ENCODE measurements around the gene PTGES3.

DNA sequence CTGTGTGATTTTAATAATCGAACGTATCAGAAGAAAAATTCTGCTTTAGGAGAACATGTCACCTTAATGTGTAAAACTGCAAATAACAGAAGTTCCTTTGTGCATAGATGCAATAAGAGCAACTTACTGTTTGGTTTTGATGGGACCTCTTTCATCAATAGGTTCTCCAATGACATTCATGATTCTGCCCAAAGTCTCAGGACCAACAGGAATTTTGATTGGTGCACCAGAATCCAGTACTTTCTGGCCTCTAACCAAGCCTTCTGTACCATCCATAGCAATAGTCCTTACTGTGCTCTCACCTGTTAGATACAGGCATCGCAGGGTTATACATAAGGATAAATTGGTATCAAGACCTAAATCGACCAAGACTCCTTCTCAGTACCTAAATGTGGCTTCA is 43.4 kb downstream of the PTGES3 start:
- TF ChIP-seq, protein P1, sequence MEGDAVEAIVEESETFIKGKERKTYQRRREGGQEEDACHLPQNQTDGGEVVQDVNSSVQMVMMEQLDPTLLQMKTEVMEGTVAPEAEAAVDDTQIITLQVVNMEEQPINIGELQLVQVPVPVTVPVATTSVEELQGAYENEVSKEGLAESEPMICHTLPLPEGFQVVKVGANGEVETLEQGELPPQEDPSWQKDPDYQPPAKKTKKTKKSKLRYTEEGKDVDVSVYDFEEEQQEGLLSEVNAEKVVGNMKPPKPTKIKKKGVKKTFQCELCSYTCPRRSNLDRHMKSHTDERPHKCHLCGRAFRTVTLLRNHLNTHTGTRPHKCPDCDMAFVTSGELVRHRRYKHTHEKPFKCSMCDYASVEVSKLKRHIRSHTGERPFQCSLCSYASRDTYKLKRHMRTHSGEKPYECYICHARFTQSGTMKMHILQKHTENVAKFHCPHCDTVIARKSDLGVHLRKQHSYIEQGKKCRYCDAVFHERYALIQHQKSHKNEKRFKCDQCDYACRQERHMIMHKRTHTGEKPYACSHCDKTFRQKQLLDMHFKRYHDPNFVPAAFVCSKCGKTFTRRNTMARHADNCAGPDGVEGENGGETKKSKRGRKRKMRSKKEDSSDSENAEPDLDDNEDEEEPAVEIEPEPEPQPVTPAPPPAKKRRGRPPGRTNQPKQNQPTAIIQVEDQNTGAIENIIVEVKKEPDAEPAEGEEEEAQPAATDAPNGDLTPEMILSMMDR (IDR thresholded peaks at IDR 0.05), result no peak
- no peak for TF ChIP-seq POLR2A (IDR thresholded peaks at IDR 0.05)
